OCI-LY7 (cell line): ENCODE results near the gene PLD6. TPM values are rescaled to one million over a fixed set of nuclear protein-coding genes. Genes with fewer than 3 reads are reported as not detected.

ENCODE experiments used
- BruUV-seq: library from RNA; stranded (reverse); fragments of 400-500 nt; replicated peaks from 2 replicates; lab custom pipeline; 2021; lab: Mats Ljungman, UMichigan
- CTCF ChIA-PET: fragments of 300-600 bp; sonication (Branson Sonifier 250); formaldehyde crosslinking; loops from one replicate; lab custom pipeline; 2022; ENCODE audit warnings: antibody characterized with exemption; ENCODE audit not compliant: unreplicated experiment; lab: Charles Lee
- POLR2A ChIA-PET: fragments of 300-600 bp; sonication (Branson Sonifier 250); formaldehyde crosslinking; loops from one replicate; lab custom pipeline; 2022; ENCODE audit warnings: antibody characterized with exemption; lab: Charles Lee
- DNase-seq: peaks from one replicate; pipeline ENCODE4 v3.0.0-alpha.2; 2015; ENCODE audit warnings: low spot score
- H2AFZ ChIP-seq: fragments of 200-600 bp; sonication (generic), shearing (Covaris generic); 2 replicates; pipeline ENCODE4 v1.6.1; 2014; ENCODE audit warnings: mild to moderate bottlenecking, antibody characterized with exemption, low read length, moderate library complexity
- H3K27ac ChIP-seq: fragments of 200-600 bp; sonication (generic); 2 replicates; pipeline ENCODE4 v1.5.1; 2014; ENCODE audit warnings: mixed run types, low read depth, mild to moderate bottlenecking, moderate library complexity, low read length, inconsistent platforms; ENCODE audit not compliant: poor library complexity, severe bottlenecking
- H3K36me3 ChIP-seq: fragments of 200-600 bp; sonication (generic); 2 replicates; pipeline ENCODE4 v1.6.1; 2014; ENCODE audit warnings: mild to moderate bottlenecking, antibody characterized with exemption, low read length, moderate library complexity, mixed read lengths; ENCODE audit not compliant: insufficient read depth
- H3K4me1 ChIP-seq: fragments of 200-600 bp; sonication (generic); 2 replicates; pipeline ENCODE4 v1.5.1; 2014; ENCODE audit warnings: mild to moderate bottlenecking, low read length; ENCODE audit not compliant: insufficient read depth, poor library complexity, severe bottlenecking
- H3K4me2 ChIP-seq: fragments of 200-600 bp; sonication (generic); 2 replicates; pipeline ENCODE4 v1.6.1; 2014; ENCODE audit warnings: mild to moderate bottlenecking, low read length
- H3K4me3 ChIP-seq: fragments of 200-600 bp; sonication (generic); 2 replicates; pipeline ENCODE4 v1.5.1; 2014; ENCODE audit warnings: mild to moderate bottlenecking, low read depth, low read length; ENCODE audit not compliant: poor library complexity, severe bottlenecking
- H3K79me2 ChIP-seq: fragments of 200-600 bp; sonication (generic); 2 replicates; pipeline ENCODE4 v1.6.1; 2016; ENCODE audit warnings: low read depth, mild to moderate bottlenecking, low read length, moderate library complexity, mixed read lengths; ENCODE audit not compliant: insufficient read depth
- H3K9me2 ChIP-seq: fragments of 200-600 bp; sonication (generic); 2 replicates; pipeline ENCODE4 v1.6.1; 2016; ENCODE audit warnings: mild to moderate bottlenecking, low read length, mixed read lengths; ENCODE audit not compliant: insufficient read depth
- H3K9me3 ChIP-seq: fragments of 200-600 bp; sonication (generic); 2 replicates; pipeline ENCODE4 v1.6.1; 2014; ENCODE audit warnings: mild to moderate bottlenecking, mixed run types, low read length, mixed read lengths
- H4K20me1 ChIP-seq: fragments of 200-600 bp; sonication (generic); 2 replicates; pipeline ENCODE4 v1.6.1; 2014; ENCODE audit warnings: mild to moderate bottlenecking, antibody characterized with exemption, low read length, moderate library complexity, mixed read lengths; ENCODE audit not compliant: insufficient read depth
- CTCF ChIP-seq: fragments of 200-600 bp; sonication (generic); conservative IDR thresholded peaks from 2 replicates; pipeline ENCODE4 v1.5.1; 2014; ENCODE audit warnings: mild to moderate bottlenecking, antibody characterized with exemption, low read length, moderate library complexity, mixed read lengths
- EZH2phosphoT487 ChIP-seq: fragments of 200-600 bp; sonication (generic); IDR thresholded peaks from 2 replicates; pipeline ENCODE4 v1.6.1; 2018; ENCODE audit warnings: low read depth, borderline replicate concordance, mild to moderate bottlenecking, mixed run types, antibody characterized with exemption, low read length, moderate library complexity, mixed read lengths
- intact Hi-C: fragments of 100-400 bp; cut with micrococcal nuclease; formaldehyde crosslinking; loops from one replicate; pipeline ENCODE4 v1.10.0; 2022; ENCODE audit not compliant: unreplicated experiment
- total RNA-seq, 2 experiments: library from RNA; depleted of rRNA in 1 of 2; stranded (reverse); fragments of >200 nt in 1 of 2; shearing (Covaris generic) in 1 of 2; gene quantifications; 2 replicates each; pipeline ENCODE4 v1.2.3, GENCODE V29; 2014 to 2022

The PLD6 gene
- total RNA-seq, 2 experiments from 2014 or later = not detected

GRCh38 chr17:17214646-17215436 lies 8.7 kb upstream of the PLD6 start:
- H2AFZ ChIP-seq = no peak overlapping the region
- no peak overlapping the region for H3K4me2 ChIP-seq
- no peaks in the 10 kb centered on the region for H4K20me1 ChIP-seq
- H3K4me3 ChIP-seq = no peak overlapping the region
- ChIA-PET CTCF (no interaction called here), POLR2A (no interaction called here)
- no peaks in the 10 kb centered on the region for H3K9me3 ChIP-seq
- intact Hi-C loops = no loop called here
- H3K4me1 ChIP-seq = no peaks in the 10 kb centered on the region
- no peak overlapping the region for H3K27ac ChIP-seq
- TF ChIP-seq CTCF = no peak
- no peak for TF ChIP-seq EZH2phosphoT487
- H3K9me2 ChIP-seq = no peaks in the 10 kb centered on the region
- H3K36me3 ChIP-seq = peaks cover 26% of the 10 kb centered on the region; the same call in 1 of the 2 replicates
- BruUV-seq = no TSS peak
- no peak for DNase-seq
- no peaks in the 10 kb centered on the region for H3K79me2 ChIP-seq

GRCh38 chr17:17213775-17214174 lies 7.6 kb upstream of the PLD6 start:
- H3K4me1 ChIP-seq = no peaks in the 10 kb centered on the region
- ChIA-PET CTCF (no interaction called here), POLR2A (no interaction called here)
- H3K79me2 ChIP-seq = no peaks in the 10 kb centered on the region
- BruUV-seq = no TSS peak
- no peak overlapping the region for H3K4me3 ChIP-seq
- TF ChIP-seq CTCF (no peak), EZH2phosphoT487 (no peak)
- no peak overlapping the region for H2AFZ ChIP-seq
- H3K9me3 ChIP-seq = no peaks in the 10 kb centered on the region
- H3K36me3 ChIP-seq = peaks cover 23% of the 10 kb centered on the region; the same call in 1 of the 2 replicates
- H3K9me2 ChIP-seq = no peaks in the 10 kb centered on the region
- no peak for DNase-seq
- H3K4me2 ChIP-seq = no peak overlapping the region
- no peaks in the 10 kb centered on the region for H4K20me1 ChIP-seq
- intact Hi-C loops = no loop called here
- no peak overlapping the region for H3K27ac ChIP-seq

GRCh38 chr17:17207998-17208397 lies 1.9 kb upstream of the PLD6 start:
- no peaks in the 10 kb centered on the region for H3K4me1 ChIP-seq
- H3K9me2 ChIP-seq = no peaks in the 10 kb centered on the region
- no peaks in the 10 kb centered on the region for H3K79me2 ChIP-seq
- H4K20me1 ChIP-seq = no peaks in the 10 kb centered on the region
- intact Hi-C loops = no loop called here
- peaks cover 4% of the 10 kb centered on the region; the same call in 1 of the 2 replicates for H3K36me3 ChIP-seq
- no peak overlapping the region for H3K4me3 ChIP-seq
- no peaks in the 10 kb centered on the region for H3K9me3 ChIP-seq
- no peak overlapping the region for H2AFZ ChIP-seq
- no TSS peak for BruUV-seq
- POLR2A ChIA-PET = no interaction called here
- H3K27ac ChIP-seq = no peak overlapping the region
- H3K4me2 ChIP-seq = no peak overlapping the region
- TF ChIP-seq CTCF (no peak), EZH2phosphoT487 (no peak)
- CTCF ChIA-PET = no interaction called here
- DNase-seq = no peak
